HuH-7 (cell line): ENCODE data around the gene SLC12A3.

Experiments
- DNase-seq: peaks from one replicate; pipeline ENCODE4 v3.0.0; 2011; ENCODE audit warnings: low spot score

SLC12A3 gene

DNA sequence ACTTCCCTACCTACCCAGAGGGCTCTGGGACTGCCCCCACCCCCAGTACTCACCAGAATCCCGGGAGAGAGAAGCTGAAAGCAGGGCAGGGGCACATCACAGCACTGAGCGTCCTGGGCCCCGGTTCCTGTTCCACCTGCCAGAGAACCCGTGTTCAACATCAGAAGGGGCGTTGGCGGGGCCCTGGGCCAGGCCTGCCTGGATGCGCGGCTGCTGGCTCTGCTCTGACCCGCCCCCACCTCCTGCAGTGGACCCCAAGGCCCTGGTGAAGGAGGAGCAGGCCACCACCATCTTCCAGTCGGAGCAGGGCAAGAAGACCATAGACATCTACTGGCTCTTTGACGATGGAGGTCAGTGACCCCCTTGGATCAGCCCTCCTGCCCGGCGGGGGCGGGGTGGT is 27.7 kb downstream of the SLC12A3 start:
- DNase-seq = no peak

- no peak for DNase-seq
Measured at GRCh38 chr16:56894331-56894917, 29.4 kb downstream of the SLC12A3 start.

DNA sequence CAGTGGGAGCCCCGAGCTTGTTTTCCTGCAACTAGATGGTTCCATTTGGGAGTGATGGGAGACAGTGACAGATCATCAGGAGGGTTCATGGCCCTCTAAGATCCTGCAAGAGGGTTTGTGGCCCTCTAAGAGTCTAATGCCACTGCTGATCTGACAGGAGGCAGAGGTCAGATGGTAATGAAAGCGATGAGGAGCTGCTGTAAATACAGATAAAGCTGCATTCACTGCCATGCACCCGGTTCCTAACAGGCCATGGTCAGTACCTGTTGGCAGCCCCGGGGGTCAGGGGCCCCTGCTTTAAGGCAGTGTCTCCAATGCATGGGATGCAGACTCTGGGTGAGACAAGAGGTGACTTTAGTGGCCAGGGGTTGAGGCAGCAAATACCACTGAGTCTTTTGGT is 30.8 kb downstream of the SLC12A3 start:
- no peak for DNase-seq

DNA sequence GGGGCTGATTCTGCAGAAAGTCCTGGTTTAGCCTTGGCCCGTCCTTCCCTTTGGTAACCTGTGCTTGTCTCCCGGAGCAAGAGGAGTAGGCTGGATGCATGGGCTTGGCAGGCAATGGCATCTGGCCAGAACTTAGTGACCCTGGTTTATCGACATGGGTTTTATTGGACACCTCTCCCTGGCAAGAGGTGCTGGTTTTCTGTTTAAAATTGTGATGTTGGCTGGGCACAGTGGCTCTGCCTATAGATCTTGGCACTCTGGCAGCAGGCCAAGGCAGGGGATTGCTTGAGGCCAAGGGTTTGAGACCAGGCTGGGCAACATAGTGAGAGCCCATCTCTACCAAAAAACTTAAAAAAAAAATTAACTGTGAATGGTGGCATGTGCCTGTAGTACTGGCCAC is 31.2 kb downstream of the SLC12A3 start:
- no peak for DNase-seq

- no peak for DNase-seq
Measured at GRCh38 chr16:56897026-56897799, 32.2 kb downstream of the SLC12A3 start.

- no peak for DNase-seq
Measured at GRCh38 chr16:56898847-56899246, 33.8 kb downstream of the SLC12A3 start.

DNA sequence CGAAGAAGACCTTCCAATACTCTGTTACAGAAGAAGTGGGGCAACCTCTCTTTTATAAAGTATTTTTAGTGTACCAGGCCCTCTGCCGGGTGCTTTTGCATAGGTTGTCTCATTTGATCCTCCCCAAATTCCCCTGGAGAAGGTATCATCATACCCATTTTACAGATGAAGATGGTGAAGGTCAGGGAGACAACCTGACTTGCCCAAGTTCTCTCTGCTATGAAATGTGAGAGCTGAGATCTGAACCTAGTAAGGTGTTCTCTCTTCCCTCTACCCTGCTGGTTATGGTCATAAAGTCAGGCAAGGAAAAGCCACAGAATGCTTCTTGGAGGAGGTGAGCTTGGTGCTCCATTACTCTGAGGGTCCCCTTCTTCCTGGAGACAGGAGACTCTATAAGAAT is 38.9 kb downstream of the SLC12A3 start:
- DNase-seq = no peak

- DNase-seq = no peak
Measured at GRCh38 chr16:56907401-56907800, 42.4 kb downstream of the SLC12A3 start.

DNA sequence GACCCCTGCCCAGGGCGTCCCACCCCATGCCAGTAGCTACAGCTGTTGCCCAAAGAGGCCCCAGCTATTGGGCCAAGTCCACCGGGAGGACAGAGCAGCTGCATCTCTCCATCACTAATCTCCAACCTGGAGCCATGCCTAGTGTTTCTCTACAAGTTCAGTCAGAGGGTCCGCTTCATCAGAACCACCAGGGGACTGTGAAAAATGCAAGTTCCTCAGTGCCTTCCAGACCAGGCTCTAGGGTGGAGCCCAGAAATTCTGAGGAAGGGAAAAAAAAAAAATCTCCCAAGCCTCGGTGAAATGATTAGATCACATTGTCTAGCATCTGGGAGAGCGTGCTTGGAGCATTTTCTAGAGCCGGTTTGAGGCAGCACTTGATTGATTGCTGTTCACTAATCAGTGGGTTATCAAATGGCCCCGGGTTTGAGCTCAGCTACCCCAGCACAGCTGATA is 44.5 kb downstream of the SLC12A3 start:
- no peak for DNase-seq

DNA sequence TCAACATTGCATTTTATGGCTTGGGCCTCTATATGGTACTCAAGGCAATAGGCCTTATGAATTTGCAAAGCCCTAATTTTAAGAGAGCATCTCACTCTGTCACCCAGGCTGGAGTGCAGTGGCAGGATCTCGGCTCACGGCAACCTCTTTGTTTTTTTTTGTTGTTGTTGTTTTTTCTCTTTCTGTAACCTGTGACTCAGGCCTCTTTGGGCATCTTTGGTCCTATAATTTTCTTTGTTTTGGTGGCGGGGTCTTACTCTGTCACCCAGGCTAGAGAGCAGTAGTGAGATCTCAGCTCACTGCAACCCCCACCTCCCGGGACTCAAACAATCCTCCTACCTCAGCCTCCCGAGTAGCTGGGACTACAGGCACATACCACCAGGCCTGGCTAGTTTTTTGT is 45.1 kb downstream of the SLC12A3 start:
- DNase-seq = no peak

GRCh38 chr16:56910654-56911539 is 45.9 kb downstream of the SLC12A3 start:
- DNase-seq = no peak

DNA sequence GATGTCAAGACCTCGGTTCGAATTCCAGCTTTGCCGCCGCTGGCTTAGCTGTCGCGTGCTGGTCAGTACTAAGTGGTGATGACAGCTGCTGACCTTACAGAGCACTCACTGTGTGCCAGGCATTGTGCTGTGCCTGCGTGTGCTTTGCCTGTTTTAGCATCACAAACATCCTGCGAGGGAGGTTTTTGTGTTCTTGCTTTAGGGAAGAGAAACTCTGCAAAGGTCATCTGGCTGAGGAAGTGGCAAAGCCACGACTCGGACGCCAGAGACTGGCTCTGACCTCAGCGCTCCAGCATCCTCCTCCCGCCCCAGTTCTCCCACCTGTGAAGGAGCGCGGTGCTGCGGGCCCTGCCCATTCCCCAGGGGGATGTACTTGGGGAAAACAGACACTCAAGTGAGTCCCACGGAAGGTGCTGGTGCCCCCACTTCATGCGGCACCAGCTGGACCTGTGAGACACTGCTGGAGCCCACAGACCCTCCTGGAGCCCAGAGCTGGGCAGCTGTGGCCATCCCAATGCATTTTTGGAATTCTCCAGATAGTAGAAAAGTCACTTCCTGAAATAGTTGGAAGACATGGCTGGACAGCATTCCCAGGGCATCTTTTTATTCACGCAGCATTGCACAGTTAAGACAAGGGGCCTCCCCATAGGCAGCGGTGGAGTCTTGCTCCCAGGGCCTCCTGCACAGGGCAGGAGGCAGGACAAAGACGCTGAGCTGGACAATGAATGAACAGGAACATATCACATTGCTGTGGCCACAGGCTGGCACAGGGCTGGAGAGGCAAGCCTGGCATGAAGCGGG is 47.0 kb downstream of the SLC12A3 start:
- no peak for DNase-seq

DNA sequence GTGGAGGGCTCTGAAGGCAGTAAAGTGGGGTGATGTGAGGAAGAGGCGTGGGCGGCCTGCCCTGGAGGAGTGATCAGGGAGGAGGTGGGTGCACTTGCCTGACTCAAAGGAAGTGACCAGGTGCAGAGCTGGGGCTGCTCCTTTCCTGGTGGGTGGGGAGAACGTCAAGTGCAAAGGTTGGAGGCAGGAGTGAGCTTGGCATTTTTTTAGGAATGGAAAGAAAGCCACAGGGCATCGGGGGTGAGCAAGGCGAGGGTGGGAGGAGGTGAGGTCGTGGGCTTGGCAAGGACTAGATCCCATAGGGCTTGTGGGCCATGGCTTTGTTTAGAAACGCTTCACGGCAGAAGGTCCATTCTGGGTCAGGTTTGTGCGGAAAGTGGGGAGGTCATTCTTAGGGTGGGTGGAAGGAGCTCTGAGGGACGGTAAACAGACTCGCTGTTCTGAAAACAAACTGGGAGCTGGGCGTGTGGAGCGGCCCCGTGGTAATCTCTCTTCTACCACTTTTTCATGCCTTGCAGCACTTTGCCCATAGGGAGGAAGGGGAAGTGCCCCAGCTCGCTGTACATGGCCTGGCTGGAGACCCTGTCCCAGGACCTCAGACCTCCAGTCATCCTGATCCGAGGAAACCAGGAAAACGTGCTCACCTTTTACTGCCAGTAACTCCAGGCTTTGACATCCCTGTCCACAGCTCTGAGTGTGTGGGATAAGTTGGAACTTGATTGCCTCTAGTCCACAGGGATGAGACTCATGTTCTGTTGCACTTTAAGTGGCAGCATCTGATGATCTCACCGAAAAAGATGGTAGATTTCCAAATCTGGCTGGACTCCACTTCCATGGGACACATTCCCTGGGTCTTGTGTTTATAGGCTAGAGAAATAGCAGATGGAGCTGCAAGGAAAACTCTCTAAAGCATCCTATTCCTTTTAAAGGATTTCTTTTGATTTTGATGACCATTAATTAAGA is 48.0 kb downstream of the SLC12A3 start:
- no peak for DNase-seq

DNA sequence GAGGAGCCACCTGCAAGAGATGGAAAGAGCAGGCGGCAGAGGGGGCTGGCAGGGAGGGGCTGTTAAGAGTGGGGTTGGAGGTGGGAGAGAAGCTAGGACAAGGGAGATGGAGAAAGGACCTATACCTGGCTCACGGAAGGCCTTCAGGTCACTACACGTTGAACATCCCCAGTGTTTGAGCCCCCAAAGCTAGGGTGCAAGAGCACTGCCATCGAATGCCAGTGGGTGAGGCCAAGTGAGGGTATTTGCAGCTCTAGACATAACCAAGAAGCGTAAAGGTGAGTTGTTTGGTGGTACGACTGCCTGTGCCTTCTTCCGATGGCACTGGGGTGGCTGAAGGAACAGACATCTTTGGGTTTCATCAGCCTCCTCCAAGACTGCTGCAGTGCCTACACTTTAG is 49.9 kb downstream of the SLC12A3 start:
- no peak for DNase-seq

DNA sequence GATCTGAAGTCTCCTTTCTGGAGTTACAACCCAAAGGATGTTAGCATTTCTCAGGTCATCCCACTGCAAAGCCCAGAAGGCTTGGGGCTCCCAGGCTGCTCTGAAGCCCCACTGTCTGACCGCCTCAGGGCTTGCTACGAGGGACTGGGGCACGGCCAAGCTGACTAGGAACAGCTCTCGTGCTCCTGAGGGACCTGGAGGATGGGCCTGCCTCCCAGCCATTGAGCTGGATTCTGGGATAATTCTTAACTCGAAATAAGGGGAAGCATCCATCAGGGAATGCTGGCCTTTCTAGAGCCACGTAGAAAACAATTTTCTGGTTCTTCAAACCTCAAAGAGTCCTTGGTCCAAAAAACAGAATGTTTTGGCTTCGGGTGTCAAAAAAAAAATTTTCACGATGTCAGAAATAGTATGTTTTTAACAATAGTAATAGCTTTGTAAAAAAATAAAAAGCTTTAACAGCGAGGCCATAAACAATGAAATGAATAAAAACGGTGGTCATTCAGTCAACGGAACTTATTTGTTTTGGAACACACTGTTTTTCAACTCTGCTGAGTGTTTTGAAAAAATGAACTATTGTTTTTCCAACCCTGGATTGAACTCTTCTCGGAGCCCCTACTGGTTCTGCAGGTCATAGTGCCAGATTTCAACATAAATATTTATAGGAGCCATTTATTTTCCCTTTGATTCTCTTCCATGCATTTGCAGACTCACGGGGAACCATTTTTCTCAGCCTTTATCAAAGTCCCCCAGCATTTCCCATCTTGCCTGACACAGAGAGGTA is 50.5 kb downstream of the SLC12A3 start:
- DNase-seq = no peak

GRCh38 chr16:56916571-56917403 is 51.8 kb downstream of the SLC12A3 start:
- DNase-seq = no peak

GRCh38 chr16:56918467-56919012 is 53.5 kb downstream of the SLC12A3 start:
- DNase-seq = no peak

DNA sequence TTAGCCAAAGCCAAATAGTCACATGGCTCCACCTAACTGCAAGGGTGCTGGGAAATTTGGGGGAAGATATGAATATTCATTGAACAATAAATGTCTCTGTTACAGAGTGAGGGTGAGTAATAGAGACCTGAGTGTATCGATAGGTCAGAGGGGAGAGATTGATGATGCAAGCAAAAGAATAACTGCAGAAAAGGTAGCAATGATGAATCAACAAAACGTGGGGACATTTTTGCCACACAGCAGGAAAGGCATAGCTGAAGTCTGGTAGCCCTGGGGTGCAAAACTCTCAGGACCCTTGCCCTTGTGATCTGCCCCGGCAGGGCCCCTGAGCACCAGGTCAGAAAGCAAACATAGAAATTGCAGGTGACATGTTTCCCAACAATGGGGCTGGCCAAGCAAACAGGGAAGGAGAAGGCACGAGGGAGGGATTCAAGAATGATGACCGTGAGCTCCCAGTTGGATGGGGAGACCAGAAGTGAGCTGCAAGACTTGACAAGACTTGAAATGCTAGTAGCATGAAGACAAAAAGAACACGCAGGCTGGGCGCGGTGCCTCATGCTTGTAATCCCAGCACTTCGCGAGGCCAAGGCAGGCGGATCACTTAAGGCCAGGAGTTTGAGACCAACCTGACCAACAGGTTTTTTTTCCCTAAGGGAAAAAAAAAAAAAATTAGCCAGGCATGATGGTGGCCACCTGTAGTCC is 54.2 kb downstream of the SLC12A3 start:
- DNase-seq = peak; percentile 29
